Heart right ventricle (tissue), 16 donors: ENCODE data around the gene PTPN20. TPM values are rescaled to one million over a fixed set of nuclear protein-coding genes. Genes with fewer than 3 reads are reported as not detected.
"Not testable (repeated sequence)": the region's sequence is repeated elsewhere in the genome, so short reads cannot be mapped to it uniquely, and the experiment has no call there.

Experiments used
- ATAC-seq, 8 donors: fragments of 200-7000 bp; cut with Tn5 transposase; one replicate each; pipeline ENCODE4 v1.9.1; 2020; ENCODE audit warnings: mild to moderate bottlenecking in 8 of 8, moderate library complexity in 8 of 8, moderate number of reproducible peaks in 1 of 8
- DNase-seq, 2 donors: peaks; one replicate each; pipeline ENCODE4 v3.0.0-alpha.2; 2020
- H3K27ac ChIP-seq, 10 donors: fragments of 200-600 bp; sonication (generic) in 2 of 10; one replicate each; pipeline versions ENCODE4 v1.5.0 to v1.8.0; 2020 to 2022; ENCODE audit warnings: mild to moderate bottlenecking in 3 of 10
- H3K27me3 ChIP-seq, 7 donors: fragments of 200-600 bp; one replicate each; pipeline ENCODE4 v1.8.0; 2021 to 2022; ENCODE audit warnings: mild to moderate bottlenecking in 2 of 7
- H3K36me3 ChIP-seq, 9 donors: fragments of 200-600 bp; sonication (generic) in 1 of 9; one replicate each; pipeline versions ENCODE4 v1.5.0 to v1.8.0; 2020 to 2022; ENCODE audit warnings: mild to moderate bottlenecking in 2 of 9
- H3K4me1 ChIP-seq, 9 donors: fragments of 200-600 bp; sonication (generic) in 1 of 9; one replicate each; pipeline versions ENCODE4 v1.5.0 to v1.8.0; 2020 to 2022; ENCODE audit warnings: mild to moderate bottlenecking in 4 of 9
- H3K4me3 ChIP-seq, 10 donors: fragments of 200-600 bp; sonication (generic) in 2 of 10; one replicate each; pipeline versions ENCODE4 v1.5.0 to v1.8.0; 2020 to 2022; ENCODE audit warnings: mild to moderate bottlenecking in 7 of 10, moderate library complexity in 2 of 10
- H3K9me3 ChIP-seq, 11 donors: fragments of 200-600 bp in 10 of 11; sonication (generic) in 2 of 11; one replicate each; pipeline versions ENCODE4 v1.5.0 to v1.8.0; 2013 to 2022; ENCODE audit warnings: mild to moderate bottlenecking in 2 of 11, control low read depth in 1 of 11, moderate library complexity in 1 of 11
- WGBS, 2 donors: extraction: QIAGEN DNeasy Blood & Tissue Kit; methylation state at CpG; one replicate each; pipeline ENCODE4 v1.1.7; 2013; ENCODE audit warnings: inconsistent platforms in 1 of 2; 5-methylcytosine and 5-hydroxymethylcytosine counted together
- intact Hi-C, 10 donors: fragments of 100-400 bp; cut with DNase I; formaldehyde crosslinking; loops; one replicate each; pipeline versions ENCODE4 v1.11.1 to v1.14.2; 2022
- polyA plus RNA-seq, 2 donors: library from polyadenylated mRNA; stranded (reverse); fragments of 200-250 nt; gene quantifications; one replicate each; pipeline ENCODE4 v1.2.3, GENCODE V29; 2013
- total RNA-seq, 10 donors: library from RNA; stranded (reverse); fragmentation: NEBNext Ultra II Directional in 3 of 10; extraction: Animal tissue kit (Norgen Biotek cat#: 25700) in 3 of 10; gene quantifications; one replicate each; pipeline versions ENCODE4 v1.2.1 to v1.2.4, GENCODE V29; 2021 to 2023
- TF ChIP-seq, protein P1 (sequence below), 9 donors: fragments of 200-600 bp; sonication (generic) in 2 of 9; IDR thresholded peaks; one replicate each; pipeline versions ENCODE4 v1.5.0 to v1.8.0; 2021 to 2022; ENCODE audit warnings: antibody characterized with exemption in 9 of 9, mild to moderate bottlenecking in 5 of 9, moderate library complexity in 1 of 9
- donor health status: Arrhythmogenic right ventricular cardiomyopathy.
- donor health status: ischemic (EF 13 %, LVEDD 7.1; RV severe dilation, severe dysfunction).
- donor health status: healthy with polysubstance abuse.
- donor health status: DM: no; HTN: yes; CAD: no.
- donor health status: DM: no; HTN: no; CAD: no.
- donor health status: ischemic (EF 25% LVEDD 6.9; RV normal size, moderate dysfunction).
- donor health status: ischemic (EF 25% LVEDD 5.7; RV mildly dilated, moderate dysfunction).
- donor health status: healthy.
- donor health status: DM: yes; HTN: yes; CAD: no.
- donor health status: Ischemic cardiomyopathy.
- donor health status: ischemic (EF 35%, LVEDD 5.7; RV mildly dilated, moderate dysfunction).
- donor health status: nonischemic (EF 11% LVEDD 7.7; RV severe dilation, severe dysfunction).
- donor health status: DM: yes; HTN: yes; CAD: no.
- donor health status: PGD.
- donor health status: ischemic (EF 29% LVEDD 5.4; RV normal size, mild dysfunction).
- donor health status: nonischemic (EF 23%, LVEDD 6.1; RV moderate dilation, normal function).

The PTPN20 gene
- total and polyA plus RNA-seq, 12 donors, result 3.2 to 28.1 (median 16.2) TPM

DNA sequence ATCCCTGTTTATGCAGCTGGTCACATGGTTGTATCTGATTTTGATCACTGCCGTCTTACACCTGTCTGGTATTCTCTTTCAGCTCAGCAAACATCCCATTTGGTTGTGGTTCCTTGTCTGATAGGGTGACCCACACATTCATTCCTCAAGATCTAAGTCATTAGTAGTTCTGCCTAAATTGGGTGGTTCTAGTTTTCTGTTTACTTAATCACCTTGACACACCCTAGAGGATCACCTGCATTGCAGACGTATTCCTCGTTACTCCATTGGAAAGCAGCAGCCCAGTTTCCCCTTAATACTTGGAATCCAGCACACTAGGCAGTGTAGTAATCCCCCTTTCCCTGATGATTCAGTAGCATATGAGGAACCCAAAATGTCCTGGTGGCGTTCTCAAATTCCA, 41.3 kb downstream of the PTPN20 start:
- H3K4me3 ChIP-seq, DNase-seq, ATAC-seq, H3K27me3 ChIP-seq, intact Hi-C loops, H3K9me3 ChIP-seq, H3K27ac ChIP-seq, H3K4me1 ChIP-seq, H3K36me3 ChIP-seq: not testable (repeated sequence)
- 92 to 100% methylated on average over 3 of the region's 4 CpGs for WGBS, 2 donors

DNA sequence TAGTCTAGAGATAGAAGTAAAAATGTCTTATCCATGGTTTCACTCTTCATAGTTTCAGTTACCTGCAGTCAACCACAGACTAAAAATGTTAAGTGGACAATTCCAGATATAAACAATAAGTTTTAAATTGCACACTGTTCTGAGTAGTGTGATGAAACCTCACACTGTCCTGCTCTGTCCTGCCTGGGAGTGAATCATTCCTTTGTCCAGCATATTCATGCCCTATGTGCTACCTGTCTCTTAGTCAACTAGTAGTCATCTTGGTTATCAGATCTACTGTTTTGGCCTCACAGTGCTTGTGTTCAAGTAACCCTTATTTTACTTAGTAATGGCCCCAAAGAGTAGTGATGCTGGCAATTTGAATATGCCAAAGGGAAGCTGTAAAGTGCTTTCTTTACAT, 49.5 kb downstream of the PTPN20 start:
- H3K27ac ChIP-seq, intact Hi-C loops, H3K36me3 ChIP-seq, H3K9me3 ChIP-seq, H3K4me3 ChIP-seq, ATAC-seq, DNase-seq, H3K4me1 ChIP-seq, H3K27me3 ChIP-seq: not testable (repeated sequence)

DNA sequence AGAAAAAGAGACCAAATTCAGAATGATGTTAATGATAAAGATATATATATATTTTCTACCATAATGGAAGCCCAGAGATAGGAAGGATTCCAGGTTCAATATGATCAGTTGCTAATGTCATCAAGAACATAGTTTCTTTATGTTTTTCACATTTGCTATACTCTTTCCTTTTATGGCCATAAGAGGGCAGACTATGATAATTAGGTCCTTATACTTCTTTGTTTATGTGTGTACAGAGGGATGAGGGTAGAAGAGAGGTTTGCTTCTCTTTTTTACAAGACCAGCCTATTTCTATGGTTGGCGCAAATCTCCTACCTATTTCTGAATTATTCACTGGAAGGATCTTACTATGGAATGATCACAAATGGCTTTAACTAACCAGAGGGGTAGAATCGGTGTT, 52.1 kb downstream of the PTPN20 start:
- H3K4me3 ChIP-seq, H3K4me1 ChIP-seq, H3K27ac ChIP-seq, DNase-seq, intact Hi-C loops, H3K9me3 ChIP-seq, H3K36me3 ChIP-seq, H3K27me3 ChIP-seq, ATAC-seq: not testable (repeated sequence)
- WGBS, 2 donors, result 73 to 74% methylated on average over 2 of the region's 2 CpGs

DNA sequence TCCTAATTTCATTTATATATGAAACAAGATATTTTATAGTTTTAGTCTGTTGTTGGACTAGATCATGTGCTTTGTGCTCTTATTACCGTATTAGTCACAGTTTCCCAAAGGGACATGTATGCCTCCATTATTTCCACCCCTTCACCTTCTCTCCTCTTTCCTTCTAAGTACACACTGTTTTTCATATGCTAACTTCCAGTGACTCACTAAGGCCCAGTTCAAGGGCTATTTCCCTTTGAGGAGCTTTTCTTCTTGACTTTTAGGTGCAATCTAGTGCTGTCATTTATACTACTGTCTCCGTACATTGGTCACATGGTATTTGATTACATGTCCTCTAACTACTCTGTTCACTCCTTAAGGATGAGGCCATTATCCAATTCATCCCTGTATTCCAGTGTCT, 55.8 kb downstream of the PTPN20 start:
- ATAC-seq, H3K4me3 ChIP-seq, H3K27ac ChIP-seq, H3K4me1 ChIP-seq, H3K36me3 ChIP-seq, intact Hi-C loops, H3K9me3 ChIP-seq, DNase-seq, H3K27me3 ChIP-seq: not testable (repeated sequence)
- WGBS, 2 donors, result 87 to 100% methylated on average over 1 of the region's 2 CpGs

DNA sequence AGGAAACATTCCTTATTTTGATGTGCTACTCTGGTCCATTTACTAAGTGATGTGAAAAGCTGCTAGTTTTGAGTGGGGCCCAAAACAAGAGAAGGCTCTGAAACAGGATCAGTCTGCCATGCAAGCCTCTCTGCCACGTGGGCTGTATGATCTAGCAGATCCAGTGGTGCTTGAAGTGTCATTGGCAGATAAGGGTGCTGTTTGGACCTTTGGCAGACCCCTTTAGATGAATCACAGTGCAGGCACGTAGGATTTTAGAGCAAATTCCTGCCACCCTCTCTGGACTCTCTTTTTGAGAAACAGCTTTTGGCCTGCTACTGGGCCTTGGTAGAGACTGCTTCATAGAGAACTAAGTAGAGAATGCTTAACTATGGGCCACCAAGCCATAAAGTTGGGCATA, 69.0 kb downstream of the PTPN20 start:
- H3K4me3 ChIP-seq, intact Hi-C loops: not testable (repeated sequence)

DNA sequence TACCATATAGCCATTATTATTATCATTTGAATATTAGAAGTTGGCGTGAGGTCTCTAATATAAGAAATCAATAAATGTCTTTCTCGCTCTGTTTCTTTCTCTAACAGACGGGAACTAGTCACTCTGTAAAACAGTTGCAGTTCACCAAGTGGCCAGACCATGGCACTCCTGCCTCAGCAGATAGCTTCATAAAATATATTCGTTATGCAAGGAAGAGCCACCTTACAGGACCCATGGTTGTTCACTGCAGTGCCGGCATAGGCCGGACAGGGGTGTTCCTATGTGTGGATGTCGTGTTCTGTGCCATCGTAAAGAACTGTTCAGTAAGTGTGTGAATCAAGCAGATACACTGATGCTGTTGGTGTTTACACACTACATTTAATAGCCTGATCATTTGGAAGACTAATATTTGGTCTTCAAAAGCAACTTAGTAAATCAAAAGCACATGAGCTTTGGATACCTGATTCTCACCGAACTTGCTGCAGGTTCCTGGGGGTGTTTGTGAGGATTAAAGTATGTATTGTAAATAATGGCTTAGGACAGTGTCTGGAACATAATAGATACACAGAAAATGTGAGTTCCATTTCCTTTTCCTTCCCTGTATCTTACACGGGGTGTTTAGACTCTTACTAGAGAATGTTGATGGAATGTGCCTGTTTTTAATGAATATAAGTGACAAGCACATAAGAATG, 76.2 kb downstream of the PTPN20 start:
- ATAC-seq, result peak; percentile 87 to 98 (median 92)
- intact Hi-C loops, result not testable (repeated sequence)

More for the DNA sequence above, 69.0 kb downstream of the PTPN20 start:
- H3K4me1 ChIP-seq, H3K36me3 ChIP-seq, ATAC-seq, DNase-seq, H3K27me3 ChIP-seq, H3K27ac ChIP-seq, H3K9me3 ChIP-seq: not testable (repeated sequence)
- no CpG with 5 or more reads among the region's 2 CpGs for WGBS, 2 donors

DNA sequence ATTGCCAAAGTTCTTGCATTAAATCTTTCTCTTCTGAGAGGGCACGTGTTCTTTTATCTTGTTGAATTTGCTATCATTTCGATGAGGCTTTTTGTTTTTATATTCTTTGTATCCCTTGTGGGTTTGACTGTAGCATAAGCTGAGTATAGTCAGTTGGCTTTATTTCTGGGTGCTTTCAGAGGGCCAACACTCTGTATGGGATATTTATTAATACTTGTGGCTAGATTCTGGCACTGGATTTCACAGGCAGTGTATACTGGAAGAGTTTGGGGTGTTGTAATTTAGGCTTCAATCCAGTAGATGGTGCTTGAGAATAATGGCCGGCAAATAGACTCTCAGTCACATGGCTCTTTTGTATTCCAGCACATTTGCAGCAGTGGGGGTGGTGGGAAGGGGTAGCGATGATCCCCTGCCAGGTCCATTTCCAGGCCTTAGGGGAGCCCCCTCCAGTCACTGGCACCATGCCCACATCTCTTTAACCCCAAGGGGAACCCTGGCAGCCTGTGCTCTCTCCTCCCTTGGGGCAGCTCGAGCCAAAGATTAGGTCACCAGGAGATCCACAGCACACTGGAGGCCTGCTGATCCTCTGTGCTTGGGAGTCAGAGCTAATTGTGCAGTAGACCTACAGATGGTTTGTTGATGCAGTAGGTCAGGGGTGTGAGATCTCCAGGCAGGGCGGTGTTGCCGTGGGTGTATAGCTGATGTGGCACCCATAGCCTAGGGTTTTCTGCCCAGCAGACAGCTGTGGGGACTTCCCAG, 81.8 kb downstream of the PTPN20 start:
- H3K36me3 ChIP-seq, result no peaks in the 10 kb centered on the region
- intact Hi-C loops, result no loop called here
- no peaks in the 10 kb centered on the region for H3K27me3 ChIP-seq
- peak; percentile 29 for DNase-seq
- H3K27ac ChIP-seq, result peak overlapping the region in 1 of 10 donors; percentile 12
- ATAC-seq, result peak; percentile 55 to 91 (median 78)
- peaks cover 0 to 12% (median 0%) of the 10 kb centered on the region in 9 donors for H3K4me1 ChIP-seq
- whole genome bisulfite sequencing, 2 donors, result 53 to 56% methylated on average over 7 of the region's 7 CpGs
- TF ChIP-seq, protein P1, sequence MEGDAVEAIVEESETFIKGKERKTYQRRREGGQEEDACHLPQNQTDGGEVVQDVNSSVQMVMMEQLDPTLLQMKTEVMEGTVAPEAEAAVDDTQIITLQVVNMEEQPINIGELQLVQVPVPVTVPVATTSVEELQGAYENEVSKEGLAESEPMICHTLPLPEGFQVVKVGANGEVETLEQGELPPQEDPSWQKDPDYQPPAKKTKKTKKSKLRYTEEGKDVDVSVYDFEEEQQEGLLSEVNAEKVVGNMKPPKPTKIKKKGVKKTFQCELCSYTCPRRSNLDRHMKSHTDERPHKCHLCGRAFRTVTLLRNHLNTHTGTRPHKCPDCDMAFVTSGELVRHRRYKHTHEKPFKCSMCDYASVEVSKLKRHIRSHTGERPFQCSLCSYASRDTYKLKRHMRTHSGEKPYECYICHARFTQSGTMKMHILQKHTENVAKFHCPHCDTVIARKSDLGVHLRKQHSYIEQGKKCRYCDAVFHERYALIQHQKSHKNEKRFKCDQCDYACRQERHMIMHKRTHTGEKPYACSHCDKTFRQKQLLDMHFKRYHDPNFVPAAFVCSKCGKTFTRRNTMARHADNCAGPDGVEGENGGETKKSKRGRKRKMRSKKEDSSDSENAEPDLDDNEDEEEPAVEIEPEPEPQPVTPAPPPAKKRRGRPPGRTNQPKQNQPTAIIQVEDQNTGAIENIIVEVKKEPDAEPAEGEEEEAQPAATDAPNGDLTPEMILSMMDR (IDR thresholded peaks at IDR 0.05), result peak in 7 of 9 donors; percentile 26 to 57 (median 39)
- peaks cover 0 to 14% (median 0%) of the 10 kb centered on the region in 11 donors for H3K9me3 ChIP-seq
- no peak overlapping the region for H3K4me3 ChIP-seq

More for the DNA sequence above, 76.2 kb downstream of the PTPN20 start:
- H3K27me3 ChIP-seq, H3K4me3 ChIP-seq, H3K27ac ChIP-seq, H3K36me3 ChIP-seq, DNase-seq, H3K9me3 ChIP-seq, H3K4me1 ChIP-seq: not testable (repeated sequence)
- WGBS, 2 donors, result no CpG with 5 or more reads among the region's 10 CpGs
